CD1c-positive myeloid dendritic cell (primary cell): ENCODE measurements around the gene KLF15.

ENCODE experiments used
- DNase-seq: peaks from one replicate; pipeline ENCODE4 v3.0.0-alpha.2; 2016; ENCODE audit errors: extremely low spot score

The KLF15 gene

DNA sequence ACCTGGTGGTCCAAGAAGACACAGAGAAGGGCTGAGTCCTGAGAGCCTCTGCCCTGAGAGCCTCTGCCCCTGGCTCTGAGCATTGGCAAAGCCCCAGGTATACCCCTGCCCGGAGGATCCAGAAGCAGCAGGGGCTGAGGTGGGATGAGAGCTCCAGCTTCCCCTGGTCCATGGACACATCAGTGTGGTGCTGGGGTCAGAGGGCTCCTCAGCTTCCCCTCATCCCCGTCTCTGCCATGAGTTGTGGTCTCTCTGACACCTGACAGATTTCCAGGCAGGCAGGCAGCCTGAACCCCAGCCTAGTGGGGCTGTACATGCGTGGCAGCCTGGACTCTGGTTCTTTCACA lies 3.5 kb upstream of the KLF15 start:
- no peak for DNase-seq

DNA sequence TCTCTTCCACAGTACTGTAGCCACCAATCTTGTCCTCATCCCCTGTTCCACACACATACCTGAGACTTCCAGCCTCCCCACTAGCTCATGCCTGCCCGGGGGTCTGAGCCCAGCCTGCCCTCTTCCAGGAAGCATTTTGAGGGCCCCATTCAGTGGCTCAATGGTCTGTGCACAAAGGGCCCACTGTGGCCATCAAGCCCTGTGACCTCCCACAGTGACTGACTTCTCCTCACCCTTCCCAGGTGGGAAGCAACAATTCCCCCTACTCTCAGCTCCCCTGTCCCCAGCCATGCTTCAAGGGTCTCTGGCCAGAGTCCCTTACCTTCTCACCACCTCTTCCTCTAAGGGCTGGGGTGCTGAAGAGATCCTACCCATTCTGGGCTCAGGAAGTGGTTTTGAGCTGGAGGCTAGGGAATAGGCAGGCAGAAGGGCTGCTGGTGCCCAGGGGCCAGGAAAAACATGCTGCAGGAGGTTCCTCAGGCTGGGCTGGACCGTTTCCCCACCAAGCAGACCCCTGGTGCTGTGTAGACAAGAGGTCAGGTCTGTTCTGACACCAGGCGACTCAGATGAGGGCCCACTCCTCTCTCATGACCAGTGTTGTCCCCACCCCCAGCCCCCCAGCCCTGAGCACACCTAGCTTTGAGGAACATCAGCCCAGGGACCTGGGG lies 3.0 kb upstream of the KLF15 start:
- no peak for DNase-seq

DNA sequence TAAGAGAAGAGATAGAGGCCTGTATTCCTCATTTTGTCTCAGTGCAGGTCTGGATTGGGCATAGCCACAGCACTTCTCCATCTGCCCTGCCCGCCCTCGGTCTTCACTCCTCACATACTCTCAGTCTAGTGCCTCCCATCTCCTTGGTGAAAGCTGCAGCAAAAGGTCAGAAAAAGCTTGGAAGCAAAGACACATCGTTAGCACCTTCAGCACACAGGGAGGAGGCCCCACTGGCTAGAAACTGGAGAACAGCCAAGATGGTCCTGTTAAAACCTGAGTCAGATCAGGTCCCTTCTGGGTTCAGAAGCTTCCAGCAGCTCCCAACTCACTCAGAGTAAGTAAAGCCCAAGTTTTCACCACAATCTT lies 1.6 kb upstream of the KLF15 start:
- DNase-seq: no peak

DNA sequence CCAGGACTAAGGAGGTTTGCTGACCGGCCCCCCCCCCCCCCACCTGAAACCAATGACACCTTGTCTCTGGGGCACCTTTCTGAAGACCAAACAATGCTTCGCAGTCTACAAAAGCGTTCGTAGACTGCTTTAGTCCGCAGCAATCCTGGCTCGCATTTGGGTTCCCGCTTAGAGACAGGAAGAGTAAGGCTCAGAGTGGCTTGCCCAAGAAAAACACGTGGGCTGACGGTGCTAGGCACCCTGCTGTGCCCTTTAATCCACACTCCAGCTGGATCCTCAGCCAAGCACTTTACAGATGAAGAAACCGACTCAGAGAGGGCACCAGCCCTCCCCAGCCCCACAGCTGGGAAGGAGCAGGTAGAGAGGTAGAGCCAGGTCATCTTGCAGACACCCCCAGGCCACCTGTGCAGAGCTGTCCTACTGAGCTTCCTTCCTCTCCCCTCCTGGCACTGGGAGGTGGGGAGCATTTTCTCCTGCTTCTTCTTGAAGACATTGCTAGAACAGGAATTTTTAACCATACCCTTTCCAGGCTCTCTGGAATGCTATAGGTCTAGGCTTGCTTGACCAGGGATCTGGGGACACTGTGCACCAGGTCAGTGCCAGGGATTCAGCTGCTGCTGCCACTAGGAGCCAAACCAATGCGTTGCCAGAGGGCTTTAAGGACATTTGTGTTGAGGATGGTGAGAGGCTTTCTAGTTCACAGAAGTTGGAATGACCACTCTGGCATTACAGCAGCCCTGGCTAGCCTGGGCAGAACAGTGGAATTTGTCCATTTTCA lies 1.0 kb upstream of the KLF15 start:
- peak; percentile 44 for DNase-seq

DNA sequence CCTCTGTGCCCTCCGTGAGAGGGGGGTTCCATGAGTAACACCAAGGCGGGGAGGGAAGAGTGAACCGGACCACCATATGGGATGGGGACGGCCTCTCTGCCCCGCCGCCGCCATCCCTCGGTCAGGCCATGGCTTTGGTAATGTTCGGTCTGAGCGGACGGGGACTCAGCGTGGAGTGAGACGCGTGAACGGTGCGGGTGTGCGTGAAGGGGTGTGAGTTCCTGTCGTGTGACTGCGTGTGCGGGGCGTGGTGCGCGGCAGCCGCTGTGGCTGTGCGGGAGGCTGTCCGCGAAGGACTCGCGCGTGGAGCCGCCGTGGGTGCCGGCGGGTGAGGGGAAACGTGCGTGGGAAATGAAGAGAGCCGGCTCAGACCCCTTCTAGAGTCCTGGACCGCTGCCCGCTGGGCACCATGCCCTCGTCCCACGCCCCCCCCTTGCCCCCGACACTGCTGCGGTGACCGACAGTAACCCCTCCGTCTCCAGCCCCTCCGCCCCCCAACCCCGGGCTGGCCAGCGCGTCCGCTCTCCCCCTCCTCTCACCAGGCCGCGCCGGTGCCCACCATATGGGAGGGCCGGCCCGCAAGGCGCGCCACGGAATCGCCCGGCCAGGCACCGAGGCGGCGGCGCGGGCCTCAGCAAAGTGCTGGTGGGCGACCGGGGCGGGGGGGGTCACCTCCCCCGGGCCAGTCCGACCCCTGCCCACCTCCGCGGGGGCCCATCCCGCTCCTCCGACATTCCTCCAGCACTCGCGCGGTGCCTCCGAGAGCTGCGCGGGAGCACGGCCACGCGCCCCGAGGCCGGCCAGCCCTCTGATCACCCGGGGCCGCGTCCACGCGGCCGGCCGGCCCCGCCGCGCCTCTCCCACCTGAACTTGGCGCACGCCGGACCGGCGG lies 589 bp downstream of the KLF15 start:
- DNase-seq: peak; percentile 9

DNA sequence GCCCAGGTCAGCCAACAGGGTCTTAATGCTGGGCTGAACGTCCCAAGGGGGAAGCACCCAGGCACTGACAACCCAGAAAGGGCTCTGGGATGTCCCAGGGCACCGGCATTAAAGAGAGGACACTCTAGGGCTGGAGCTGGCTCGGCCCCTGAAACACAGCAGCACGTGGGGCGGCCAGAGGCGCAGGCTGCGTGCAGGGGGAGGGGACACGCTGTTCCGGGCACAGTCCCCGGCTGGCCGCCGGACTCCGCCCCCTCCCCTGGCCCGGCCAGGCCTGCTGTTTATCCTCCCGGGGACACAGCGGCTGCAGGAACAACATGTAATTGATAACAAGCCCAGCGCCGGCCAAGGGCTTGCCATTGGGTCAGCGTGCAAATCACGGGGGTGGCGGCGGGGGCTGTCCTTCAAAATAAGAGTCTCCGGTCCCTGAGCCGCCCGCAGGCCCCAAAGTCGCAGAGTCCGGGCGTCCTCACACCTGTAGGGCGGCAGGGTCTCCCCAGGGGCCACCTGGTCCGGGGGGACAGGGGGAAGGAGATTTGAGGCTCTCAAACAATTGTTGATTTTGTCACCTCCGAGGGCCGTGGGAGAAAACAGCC lies 1.3 kb downstream of the KLF15 start:
- peak; percentile 33 for DNase-seq

DNA sequence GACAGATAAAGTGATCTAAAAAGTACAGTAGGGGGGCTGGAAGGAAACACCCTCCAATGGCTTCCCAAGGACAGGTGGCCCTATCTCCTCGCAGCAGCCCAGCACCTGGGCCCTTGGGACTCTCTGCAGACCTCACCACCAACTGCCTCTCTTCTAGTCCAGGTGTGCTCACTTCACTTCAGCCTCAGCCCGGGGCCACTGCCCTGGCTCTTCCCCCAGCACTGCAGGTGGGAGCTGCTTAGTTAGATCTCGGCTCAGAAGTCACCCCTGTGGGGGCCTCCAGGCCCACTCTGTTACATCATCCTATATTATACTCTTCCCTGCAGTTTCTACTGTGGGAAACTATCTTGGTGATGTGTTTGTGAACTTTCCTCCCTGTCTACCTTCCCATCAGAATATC lies 2.0 kb downstream of the KLF15 start:
- no peak for DNase-seq

DNA sequence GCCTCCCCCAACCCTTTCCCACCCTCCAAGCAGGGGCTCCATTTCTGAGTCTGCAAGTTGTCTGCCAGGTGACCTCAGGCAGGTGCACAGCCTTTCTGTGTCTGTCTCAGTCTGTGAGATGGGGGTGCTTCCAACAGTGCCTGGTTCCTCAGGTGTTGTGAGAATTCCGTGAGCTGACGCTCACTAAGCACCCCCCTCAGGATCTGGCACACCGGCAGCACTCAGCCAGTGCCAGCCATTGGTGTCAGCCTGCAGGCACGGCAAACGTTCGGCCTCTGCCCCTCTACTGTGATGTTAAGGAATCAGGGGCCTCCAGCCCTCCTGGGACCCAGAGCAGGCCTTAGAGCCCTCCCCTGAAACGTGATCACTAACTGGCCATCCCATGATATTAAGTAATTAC lies 2.4 kb downstream of the KLF15 start:
- DNase-seq: no peak

DNA sequence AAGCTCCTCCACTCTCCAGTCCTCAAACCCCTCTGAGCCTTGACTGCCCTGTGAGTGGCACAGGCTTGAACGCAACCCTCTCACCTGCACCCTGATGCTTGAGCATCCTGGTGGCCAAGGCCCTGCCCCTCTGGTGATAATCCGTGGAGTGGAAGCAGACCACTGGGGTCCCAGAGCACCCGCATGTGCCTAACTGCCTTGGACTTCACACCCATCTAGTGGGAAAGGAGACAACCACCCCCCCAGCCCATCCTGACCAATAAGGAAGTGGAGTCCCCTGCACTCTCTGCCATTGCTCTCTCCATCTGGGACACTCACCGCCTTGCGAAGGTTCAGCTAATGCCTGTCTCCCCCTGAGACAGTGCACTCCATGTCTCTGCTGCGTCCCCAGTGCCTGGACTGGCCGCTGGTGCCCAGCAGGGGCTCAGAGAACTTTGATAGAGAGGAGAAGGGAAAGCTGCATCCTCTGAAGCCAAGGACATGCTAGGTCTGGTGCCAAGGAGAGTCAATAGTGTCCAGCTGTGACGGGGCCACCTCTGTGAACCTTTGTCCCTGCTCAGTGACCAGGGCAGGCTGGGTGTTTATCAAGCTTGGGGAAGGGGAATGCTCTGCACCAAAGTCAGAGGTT lies 3.4 kb downstream of the KLF15 start:
- DNase-seq: no peak

DNA sequence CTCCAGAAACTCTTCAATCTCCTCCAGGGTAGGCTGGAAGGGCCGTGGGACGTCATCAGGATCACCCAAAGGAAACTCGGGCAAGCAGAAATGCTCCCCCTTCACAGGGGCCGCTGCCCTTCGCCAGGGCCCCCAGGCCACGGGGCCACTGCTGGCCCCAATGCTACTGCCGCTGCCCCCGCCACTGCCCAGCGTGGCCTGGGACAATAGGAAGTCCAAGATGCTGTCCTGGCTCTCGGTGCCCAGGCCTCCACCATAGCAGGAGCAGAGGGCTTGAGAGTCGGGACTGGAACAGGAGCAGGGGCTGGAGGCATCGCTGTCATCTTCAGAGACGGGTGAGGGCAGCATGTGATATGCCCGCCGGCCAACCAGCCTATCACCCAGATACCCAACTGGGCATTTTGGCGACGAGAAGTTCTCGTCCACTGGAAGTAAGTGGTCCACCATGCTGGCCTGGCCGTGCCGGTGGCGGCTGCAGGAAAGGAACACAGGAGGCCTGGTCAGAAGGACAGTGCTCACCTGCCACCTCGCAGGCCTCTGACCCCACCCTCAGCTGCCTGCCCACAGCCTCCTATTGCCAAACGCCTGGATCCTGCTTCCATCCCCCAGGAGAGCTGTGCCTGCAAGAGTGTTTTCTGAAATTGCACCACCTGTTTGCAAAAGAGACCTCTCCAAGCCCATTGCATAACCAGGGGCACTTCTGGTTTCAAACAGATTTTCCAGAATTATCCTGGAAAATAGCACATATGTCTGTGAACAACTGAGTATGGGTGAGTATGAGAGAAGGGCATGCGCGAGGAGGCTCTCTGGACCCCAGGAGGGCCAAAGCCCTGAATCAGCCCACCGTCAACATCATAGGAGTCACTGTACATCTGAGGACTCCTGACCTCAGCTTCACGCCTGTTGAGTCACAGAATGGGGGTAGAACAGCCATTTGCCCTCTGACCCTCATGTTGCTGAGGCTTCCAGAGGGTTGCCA lies 4.4 kb downstream of the KLF15 start:
- DNase-seq: no peak

DNA sequence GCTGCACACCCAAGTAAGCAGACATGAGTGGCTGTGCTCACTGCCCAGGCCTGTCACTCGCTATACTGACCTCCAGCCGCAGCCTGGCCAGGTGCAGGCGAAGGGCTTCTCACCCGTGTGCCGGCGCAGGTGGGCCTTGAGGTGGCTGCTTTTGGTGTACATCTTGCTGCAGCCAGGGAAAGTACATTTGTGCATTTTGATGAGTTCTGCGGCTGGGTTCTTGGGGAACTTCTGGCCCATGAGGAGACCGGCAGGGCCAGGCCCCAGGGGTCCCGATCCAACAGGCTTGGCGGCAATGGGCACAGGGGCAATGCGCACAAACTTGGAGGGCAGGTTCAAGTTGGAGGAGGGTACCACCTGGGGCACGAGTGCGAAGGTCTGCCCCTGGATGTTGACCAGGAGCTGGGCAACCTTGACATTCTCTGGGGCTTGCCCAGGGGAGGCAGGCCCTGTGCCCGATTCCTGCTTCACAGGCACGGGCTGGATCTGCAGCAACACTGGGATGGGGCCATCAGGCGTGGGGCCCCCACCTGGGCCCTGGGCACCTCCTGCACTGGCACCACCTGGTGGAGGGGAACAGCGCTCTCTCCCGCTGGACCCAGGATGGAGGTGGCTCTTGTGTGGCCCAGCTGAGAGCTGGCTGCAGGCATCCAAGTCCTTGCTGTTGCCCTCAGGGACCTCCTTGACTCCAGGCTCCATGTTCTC lies 5.3 kb downstream of the KLF15 start:
- DNase-seq: no peak

DNA sequence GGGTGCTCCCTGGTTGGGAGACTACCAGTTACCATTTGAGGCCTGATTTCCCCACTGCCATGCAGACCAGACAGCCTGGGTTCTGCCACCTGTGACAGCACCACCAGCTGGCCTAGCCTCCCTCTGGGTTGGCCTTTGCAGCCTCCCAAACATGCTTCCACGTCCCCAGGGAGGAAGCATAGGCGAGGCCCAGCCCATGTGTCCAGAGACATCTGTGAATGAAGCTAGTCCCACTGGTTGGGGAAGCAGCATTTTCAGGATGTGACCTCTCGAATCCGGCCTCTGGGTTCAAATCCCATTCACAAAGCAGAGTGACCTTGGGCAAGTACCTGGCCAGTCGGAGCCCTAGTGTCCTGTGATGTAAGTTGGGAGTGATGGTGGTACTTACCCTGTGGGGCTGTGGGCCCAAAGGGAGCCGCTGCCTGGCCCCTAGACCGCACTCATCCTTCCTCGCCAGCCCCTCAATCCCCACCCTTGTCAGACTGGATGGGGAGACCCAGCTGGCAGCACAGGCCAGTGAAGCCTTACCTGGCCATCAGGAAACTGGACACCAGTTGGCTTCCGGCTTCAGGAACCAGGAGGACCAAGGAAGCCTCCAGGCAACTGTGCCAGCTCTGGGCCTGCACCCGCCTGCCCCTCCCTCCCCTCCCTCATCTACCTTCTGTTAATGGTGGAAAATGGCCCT lies 6.0 kb downstream of the KLF15 start:
- no peak for DNase-seq

DNA sequence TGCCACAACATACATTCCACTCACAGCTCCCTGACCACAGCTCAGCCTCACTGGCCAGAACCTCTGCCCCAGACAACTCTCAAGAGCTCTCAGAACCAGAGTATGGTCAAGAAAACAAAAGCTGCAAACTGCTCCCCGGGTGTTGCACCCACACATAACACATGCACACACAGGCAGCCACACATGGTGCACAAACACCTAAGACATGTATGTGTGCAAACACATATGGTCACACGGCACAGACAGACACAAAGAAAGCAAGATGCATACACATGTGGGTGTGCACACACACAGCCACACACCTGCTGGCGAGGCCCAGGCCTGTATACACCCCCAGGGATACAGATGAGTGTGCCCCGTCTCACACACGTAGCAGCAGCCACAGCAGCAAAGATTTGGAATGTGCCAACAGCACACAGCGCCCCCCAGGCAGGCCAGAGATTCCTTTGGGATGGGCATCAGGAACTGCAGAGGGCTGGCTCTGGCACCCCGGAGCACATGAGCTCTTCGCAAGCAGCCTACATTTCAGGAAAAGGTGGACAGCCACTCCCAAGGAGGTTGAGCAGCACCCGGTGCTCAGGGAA lies 6.6 kb downstream of the KLF15 start:
- no peak for DNase-seq

DNA sequence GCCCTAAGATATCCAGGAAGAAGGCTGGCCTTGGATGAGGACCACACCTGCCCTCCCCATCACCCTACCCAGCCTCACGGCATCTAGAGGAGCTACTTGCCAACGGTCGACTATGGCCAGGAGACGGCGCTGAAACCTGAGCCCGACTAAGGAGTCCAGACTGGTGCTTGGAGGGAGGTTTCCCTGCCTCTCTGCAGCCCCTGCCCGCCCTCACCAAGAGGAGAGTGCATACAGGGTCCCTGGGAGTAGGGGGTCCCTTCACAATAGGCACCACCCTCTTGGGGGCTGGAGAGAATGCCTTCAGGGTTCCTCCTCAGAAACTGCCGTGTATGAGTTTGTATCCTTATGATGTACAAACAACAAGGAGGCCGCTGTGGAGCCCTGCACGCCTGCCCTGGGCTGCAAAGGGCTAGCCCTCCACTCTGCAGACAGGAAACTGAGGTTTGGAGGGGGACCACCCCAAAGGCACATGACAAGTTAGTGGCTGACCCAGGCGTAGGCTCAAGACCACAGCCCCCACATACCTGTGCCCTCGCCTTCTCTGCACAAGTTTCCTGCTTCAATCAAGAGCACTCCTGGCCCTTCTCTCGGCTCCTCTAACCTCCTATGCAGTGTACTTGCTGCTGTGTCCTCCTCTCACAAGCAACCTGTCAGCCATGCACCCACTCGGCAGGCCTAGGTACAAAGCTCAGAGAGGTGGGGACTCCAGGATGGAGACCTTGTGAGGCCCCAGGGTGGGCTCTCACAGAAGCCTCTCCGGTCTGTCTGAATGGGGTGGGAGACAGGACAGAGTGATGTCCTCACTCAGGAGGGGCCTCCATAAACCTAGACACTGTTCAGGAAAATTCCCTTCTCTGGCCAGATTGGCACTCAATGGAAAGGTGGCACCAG lies 7.4 kb downstream of the KLF15 start:
- no peak for DNase-seq

DNA sequence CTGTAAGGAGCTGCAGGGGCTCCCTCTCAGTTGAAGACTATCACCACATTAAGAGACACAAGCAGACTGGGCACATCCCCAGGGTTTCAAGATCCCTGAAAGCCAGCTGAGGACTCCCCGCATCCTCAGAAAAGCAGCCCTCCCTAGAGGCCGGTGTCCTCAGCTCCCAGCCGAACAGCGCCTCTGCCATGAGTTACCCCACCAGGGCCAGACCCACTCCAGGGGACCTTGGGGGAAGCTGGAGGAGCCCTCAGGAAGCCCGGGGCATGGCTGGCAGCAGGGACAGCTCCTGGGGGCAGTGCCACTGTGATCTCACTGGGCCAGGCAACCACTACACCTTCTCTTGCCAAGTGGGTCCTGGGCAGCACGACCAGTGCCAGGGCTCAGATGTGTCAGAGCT lies 8.1 kb downstream of the KLF15 start:
- no peak for DNase-seq

DNA sequence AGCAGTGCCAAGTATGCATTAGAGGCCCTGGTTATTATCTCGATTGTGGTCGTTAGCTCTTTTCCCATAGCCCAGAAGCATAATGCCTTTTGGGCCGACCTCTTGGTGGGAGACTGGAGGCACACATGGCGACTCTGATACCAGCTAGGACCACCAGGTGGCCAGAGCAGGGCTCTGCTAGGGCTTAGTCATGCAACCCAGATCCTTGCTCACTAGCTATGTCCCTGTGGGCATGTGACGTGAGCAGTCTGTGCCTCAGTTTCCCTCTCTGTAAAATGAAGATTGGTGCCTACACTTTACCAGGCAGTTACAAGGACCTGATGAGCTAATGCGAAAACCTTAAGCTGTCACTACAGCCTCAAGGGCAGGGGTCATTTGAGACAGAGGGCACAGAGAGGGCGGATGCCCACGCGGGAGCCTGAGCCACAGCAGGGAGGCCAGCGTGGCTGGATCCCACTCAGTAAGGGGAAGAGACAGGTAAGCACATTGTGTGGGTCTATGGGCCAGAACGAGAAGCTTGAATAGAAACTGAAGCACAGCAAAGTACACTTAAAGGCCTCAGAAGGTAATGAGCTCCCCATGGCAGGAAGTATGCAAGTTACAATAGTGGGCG lies 8.8 kb downstream of the KLF15 start:
- DNase-seq: no peak

DNA sequence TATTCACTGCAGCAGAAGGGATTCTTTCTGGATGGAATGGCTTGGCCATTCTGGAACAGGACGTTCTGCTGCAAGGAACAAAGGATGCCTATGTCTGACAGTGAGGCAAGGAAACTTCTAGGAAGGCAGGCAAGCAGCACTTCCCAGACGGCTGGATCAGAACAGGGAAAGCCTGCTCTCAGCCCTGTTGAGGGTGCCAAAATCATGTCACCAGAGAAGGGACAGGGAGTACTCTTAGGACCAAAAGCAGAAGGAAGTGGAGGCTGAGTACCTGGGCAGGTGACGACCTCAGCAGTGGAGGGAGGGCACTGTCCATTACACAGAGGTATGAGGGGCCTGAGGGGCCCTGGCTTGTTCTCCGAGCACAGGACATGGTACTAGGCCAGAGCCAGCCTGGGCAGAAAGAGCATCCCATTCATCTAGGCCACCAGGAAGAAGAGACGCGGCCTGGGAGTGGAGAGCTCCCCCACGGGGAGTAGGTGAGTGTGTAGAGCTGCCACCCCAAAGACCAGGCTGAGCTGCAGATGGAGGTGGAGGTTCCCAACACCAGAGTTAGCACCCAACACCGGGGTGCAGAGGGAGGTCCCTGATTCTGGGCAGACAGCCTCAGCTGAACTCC lies 9.6 kb downstream of the KLF15 start:
- DNase-seq: no peak
